GM18868 (cell line): ENCODE measurements around the gene SPAST.
A peak's percentile ranks its signal among the peaks of the same experiment; 100 is the strongest.
"Not testable (repeated sequence)": the region's sequence is repeated elsewhere in the genome, so short reads cannot be mapped to it uniquely, and the experiment has no call there.

Source experiments
- ATAC-seq: cut with Tn5 transposase; IDR thresholded peaks from one replicate; pipeline ENCODE4 v1.9.1; 2021; ENCODE audit warnings: mild to moderate bottlenecking, moderate library complexity; ENCODE audit not compliant: unreplicated experiment

Gene SPAST

GRCh38 chr2:32124660-32125059 lies 61.3 kb downstream of the SPAST start:
- ATAC-seq = no peak

GRCh38 chr2:32128636-32129035 lies 65.3 kb downstream of the SPAST start:
- no peak for ATAC-seq

DNA sequence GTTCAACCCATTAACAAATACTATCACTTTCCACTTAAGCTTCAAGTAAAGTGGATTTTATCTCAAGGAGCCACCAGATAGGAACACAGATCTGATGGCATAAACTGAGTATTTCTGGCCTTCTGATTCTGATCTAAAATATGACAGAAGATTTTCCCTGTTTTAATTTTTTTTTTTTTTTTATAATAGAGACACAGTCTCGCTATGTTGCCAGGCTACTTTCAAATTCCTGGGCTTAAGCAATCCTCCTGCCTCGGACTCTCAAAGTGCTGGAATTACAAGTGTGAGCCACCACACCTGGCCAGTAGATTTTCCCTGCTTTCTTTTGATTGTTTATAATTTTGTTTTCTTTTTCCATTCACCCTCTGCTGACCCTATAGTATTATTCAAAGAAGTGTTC lies 65.7 kb downstream of the SPAST start:
- no peak for ATAC-seq

GRCh38 chr2:32135409-32135808 lies 72.1 kb downstream of the SPAST start:
- ATAC-seq = no peak

DNA sequence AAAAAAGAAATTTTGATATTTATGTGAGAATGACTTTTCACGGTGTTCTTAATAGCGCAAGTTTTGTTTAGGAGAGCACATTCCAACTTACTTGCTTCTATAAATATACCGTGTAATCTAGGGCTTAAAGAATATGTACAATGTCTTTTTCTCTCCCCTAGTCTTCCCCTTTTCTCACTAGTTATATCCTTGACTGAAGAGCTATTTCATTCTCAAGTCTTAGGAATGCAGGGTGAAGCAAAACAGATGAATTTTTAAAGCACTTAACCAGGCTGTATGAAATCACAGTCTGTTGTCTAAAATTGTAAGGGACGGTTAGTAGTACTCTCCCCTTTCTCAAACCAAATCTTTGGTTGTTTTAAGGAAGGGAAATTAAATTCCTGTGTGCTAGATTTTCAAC lies 72.7 kb downstream of the SPAST start:
- no peak for ATAC-seq

DNA sequence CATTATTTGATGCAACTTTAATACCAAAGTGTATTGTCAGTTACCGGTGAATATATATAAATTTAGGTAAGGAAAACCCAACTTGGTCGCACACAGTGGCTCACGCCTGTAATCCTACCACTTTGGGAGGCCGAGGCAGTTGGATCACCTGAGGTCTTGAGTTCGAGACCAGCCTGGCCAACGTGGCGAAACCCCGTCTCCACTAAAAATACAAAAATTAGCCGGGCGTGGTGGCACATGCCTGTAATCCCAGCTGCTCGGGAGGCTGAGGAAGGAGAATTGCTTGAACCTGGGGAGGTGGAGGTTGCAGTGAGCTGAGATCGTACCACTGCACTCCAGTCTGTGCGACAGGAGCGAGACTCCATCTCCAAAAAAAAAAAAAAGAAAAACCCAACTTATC lies 88.2 kb downstream of the SPAST start:
- ATAC-seq = not testable (repeated sequence)

- ATAC-seq = no peak
These were observed 96.3 kb downstream of the SPAST start for GRCh38 chr2:32159678-32160077.

GRCh38 chr2:32161296-32161695 lies 97.9 kb downstream of the SPAST start:
- ATAC-seq = no peak

- not testable (repeated sequence) for ATAC-seq
These were observed 100.9 kb downstream of the SPAST start for GRCh38 chr2:32164254-32164653.

DNA sequence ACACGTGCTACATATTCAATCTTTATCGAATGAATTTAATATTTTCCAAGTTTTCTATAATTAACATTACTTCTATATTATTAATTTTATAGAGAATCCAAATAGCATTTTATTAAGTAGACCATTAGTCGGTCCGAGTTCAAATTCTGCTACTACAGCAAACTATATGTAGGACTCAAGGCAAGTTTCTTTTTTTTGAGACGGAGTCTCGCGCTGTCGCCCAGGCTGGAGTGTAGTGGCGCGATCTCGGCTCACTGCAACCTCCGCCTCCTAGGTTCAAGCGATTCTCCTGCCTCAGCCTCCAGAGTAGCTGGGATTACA lies 101.6 kb downstream of the SPAST start:
- not testable (repeated sequence) for ATAC-seq

- ATAC-seq = no peak
These were observed 102.8 kb downstream of the SPAST start for GRCh38 chr2:32166115-32166574.

- peak; percentile 59 for ATAC-seq
These were observed 105.2 kb downstream of the SPAST start for GRCh38 chr2:32168513-32168912.

- no peak for ATAC-seq
These were observed 109.5 kb downstream of the SPAST start for GRCh38 chr2:32172870-32173269.

DNA sequence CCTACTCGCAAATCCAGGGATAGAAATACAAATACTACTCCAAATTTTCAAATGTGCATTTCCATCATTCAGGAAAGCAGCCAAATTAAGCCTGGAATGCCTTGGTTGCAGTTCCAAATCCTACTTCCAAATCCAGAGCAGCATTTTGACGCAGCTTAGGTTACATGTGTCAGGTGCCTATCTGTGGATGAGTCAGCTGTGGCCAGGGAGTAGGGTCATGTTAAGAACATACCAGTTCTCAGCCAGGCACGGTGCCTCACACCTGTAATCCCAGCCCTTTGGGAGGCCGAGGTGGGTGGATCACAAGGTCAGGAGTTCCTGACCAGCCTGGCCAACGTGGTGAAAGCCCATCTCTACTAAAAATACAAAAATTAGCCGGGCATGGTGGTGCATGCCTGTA lies 119.3 kb downstream of the SPAST start:
- no peak for ATAC-seq

DNA sequence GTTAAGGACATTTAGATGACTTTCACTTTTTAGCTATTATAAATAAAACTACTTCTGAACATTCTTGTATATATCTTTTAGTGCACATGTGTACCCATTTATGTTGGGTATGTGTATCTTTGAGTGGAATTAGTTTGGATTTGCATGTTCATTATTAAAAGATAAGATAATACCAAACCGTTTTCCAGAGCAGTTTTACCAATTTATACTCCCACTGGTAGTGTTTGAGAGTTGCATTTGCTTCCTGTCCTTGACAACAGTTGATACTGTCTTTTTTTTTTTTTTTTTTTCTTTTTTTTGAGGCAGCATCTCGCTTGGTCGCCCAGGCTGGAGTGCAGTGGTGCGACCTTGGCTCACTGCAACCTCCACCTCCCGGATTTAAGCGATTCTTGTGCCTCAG lies 125.7 kb downstream of the SPAST start:
- ATAC-seq = peak; percentile 17

DNA sequence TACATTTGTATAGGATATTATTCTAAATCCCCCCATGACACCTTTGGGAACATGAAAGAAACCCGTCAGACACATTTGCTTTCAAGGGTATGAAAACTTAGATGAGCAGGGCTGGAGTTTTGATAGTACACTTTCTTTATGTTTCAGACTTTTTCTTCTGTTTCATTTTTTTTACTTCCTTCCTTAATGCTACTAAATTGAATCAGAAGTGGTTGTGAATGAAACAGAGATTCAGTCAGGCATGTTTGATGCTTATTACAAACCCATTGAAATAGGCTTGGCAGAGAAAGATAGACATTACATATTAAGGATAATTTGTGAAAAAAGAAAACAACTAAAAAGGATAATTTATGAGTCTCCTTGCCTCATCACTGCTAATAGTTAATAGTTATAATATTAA lies 129.1 kb downstream of the SPAST start:
- ATAC-seq = no peak

DNA sequence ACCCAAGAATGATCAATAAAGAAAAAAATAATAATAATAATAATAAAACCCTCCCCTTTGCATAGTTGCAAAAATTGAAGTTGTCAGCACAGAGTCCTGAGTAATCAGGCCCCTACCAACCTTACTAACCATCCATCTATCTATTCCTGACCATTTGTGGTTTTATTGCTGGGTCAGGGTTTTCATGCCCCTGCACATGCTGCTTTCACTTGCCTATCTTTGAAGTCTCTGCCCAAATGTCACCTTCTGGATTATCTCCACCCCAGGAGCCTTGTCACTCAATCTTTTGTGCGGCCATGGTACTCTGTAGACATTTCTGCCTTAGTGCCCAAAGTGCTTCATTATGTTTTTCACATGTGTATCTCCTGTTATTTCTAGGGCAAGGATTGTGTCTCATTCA lies 137.5 kb downstream of the SPAST start:
- ATAC-seq = no peak

DNA sequence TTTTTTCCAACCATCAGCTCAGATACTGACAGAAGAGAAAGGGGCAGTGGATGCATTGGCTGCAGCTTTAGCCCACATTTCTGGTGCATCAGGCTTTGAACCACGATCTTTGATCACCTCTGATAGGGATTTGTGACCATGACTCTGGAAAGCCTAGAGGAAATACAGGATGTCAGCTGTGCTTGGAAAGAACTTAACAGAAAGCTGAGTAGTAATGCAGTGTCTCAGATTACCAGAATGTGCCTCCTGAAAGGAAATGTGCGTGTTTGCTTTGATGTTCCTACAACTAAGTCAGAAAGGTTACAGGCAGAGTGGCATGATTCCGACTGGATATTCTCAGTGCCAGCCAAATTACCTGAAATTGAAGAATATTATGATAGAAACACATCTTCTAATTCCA lies 140.1 kb downstream of the SPAST start:
- not testable (repeated sequence) for ATAC-seq
